WI38 (cell line): ENCODE results near the gene GPC5.

Experiments
- H3K4me3 ChIP-seq: 2 replicates; pipeline ENCODE4 v1.5.1; 2011; ENCODE audit warnings: low read depth, mild to moderate bottlenecking, control low read depth, low read length
- TF ChIP-seq, protein P1 (sequence below): IDR thresholded peaks from 2 replicates; pipeline ENCODE4 v1.5.1; 2012; ENCODE audit warnings: low read depth, mild to moderate bottlenecking, control low read depth, low read length

Gene GPC5

DNA sequence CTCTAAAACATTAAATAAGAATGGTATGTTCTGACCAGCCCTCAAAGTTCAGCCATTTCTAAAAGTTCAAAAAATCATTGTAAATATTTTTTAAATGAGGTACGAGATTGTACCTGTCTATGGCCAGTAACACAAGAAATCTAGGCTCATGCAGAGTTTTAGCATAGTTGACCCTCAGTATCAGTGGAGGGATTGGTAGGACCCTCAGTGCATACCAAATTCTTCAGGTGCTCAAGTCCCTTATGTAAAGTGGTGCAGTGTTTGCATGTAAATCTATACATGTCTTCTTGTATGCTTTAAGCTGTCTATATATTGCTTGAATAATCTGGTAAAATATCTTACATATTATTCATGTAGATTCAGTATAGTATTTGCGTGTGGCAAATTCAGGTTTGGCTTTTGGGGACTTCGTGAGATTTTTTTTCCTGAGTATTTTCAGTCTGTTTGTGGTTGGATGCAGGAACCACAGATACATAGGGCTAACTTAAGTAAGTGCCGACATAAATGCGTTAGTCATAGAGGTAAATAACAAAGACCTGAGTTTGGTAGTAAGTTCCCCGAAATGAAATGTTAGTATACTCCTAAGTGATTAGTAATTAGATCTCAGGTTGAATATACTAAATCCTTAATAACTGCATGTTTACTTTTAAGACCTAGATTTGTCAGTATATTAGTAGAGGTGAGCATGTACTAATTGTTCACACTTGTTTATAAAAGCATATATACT, 43.2 kb upstream of the GPC5 start:
- TF ChIP-seq, protein P1, sequence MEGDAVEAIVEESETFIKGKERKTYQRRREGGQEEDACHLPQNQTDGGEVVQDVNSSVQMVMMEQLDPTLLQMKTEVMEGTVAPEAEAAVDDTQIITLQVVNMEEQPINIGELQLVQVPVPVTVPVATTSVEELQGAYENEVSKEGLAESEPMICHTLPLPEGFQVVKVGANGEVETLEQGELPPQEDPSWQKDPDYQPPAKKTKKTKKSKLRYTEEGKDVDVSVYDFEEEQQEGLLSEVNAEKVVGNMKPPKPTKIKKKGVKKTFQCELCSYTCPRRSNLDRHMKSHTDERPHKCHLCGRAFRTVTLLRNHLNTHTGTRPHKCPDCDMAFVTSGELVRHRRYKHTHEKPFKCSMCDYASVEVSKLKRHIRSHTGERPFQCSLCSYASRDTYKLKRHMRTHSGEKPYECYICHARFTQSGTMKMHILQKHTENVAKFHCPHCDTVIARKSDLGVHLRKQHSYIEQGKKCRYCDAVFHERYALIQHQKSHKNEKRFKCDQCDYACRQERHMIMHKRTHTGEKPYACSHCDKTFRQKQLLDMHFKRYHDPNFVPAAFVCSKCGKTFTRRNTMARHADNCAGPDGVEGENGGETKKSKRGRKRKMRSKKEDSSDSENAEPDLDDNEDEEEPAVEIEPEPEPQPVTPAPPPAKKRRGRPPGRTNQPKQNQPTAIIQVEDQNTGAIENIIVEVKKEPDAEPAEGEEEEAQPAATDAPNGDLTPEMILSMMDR = no peak
- H3K4me3 ChIP-seq = no peak overlapping the region

DNA sequence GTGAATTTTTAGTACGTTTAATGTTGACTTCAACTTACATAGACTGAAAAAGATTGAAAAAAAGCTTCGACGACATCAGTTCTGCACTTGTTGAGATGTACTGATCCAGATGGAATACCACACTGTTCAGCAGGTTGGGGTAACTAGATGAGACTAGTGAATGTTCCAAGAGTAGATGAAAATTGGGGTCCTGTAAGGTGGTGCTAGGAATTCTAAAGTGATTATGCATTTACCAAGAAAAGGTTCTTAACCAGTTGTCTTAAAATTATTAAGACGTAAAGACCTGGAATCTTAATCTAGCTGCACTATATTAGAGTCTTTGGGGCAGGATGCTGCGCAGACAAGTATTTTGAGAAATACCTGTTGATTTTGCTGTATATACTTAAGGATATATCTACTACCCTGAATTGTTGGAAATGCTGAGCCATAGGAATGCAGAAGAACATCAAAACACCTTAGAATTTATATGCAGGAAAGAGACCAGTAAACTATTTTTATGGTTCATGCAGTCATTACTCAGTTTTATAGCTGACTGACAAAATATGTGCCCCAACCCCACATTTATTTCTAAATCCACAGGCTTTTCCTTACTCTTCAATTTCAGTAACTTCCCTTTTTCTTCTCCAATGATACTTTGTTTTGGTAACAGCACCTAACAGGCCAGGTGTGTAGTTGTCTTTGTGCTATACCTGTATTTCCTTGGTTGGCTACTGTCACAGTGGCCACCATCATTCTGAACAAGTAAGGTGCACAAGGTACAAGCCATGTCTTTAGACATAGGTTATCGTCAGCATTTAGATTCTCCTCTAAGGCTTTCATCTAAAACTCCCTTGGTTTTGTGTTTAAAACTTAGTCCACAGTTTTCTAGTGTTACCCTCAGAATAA, 42.4 kb upstream of the GPC5 start:
- TF ChIP-seq, protein P1 = no peak
- H3K4me3 ChIP-seq = no peak overlapping the region

DNA sequence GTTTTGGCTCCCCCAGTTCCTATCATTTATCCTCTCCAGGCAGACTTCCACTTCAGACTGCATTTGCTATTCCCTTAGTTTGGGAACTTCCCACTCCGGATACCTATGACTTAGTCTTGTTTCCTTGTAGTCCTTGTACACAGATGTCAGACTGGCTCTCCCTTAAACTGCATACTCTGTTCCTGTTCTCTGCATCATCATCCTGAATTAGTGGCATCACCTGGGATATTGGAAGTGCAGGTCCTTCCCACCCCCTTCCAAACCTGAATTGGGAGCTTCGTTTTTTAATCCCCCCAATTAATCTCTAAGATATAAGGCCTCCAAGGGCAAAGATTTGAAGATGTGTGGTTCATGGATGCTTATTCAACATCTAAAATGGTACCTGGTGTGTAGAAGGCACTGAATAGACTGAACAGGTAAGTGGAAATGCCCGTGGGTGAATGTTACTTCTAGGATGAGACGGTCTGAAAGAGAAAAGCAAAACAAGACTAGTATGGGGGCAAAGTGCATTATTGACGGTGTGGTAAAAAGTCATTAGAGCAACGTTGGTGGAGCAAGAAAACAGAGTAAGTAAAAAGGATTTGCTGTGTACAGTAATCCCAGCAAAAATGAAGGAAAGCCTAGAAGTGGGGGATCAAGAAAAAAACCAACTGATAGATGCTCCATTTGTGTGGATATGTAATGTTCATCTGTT, 41.4 kb upstream of the GPC5 start:
- no peak overlapping the region for H3K4me3 ChIP-seq
- TF ChIP-seq, protein P1 = no peak

DNA sequence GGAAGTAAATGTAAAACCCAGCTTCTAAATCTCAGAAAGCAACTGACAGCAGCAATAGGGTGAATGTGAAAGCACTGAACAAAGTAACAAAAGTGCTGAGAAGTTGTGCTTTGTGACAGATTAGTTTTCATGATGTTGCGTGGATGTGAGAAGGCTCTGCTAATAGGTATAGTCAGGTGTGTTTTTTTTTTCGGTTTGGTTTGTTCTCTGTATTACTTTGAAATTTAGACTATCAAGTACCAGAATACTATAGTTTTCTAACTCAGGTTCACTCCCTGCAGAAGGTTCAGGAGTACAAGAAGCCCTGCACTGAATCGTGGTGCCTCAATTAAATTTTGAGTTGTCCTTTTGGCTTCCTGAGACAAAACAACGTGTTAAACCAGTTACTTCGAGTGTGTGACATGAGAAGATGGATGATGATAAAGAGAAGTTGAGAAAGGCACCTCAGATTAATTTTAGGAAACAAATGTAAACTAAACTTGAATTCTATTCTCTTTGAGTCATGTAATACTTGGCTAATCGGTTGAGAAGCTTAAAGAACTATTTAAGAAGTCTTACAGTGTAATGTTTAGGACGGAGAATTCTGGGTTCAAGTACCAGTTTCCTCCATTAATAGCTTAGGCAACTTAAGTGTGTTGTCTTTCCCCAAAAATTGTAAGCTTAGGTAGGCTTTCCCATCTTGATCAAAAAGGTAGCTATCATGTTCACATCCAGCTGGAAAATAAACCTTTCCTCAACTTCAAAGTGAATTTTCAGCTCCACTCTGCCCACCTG, 40.6 kb upstream of the GPC5 start:
- TF ChIP-seq, protein P1 = no peak
- H3K4me3 ChIP-seq = no peak overlapping the region

DNA sequence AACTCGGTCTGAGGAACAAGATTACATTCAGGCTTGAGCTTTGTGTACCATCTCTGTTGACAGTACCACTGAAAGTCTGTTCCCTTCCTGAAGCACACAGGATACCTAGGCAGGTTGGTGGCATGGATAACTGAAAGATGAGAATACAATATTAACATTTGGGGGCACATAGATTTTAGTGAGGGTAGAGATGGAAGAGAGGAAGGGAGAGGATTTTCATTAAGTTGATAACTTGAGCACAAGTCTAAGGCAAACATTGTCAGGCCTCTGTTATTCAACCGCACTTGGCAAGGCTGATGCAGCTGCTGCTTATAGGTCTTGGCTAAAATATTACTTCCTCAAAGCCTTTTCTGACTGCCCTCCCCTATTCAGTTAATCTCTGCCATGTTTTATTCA, 40.0 kb upstream of the GPC5 start:
- H3K4me3 ChIP-seq = no peak overlapping the region
- TF ChIP-seq, protein P1 = no peak

DNA sequence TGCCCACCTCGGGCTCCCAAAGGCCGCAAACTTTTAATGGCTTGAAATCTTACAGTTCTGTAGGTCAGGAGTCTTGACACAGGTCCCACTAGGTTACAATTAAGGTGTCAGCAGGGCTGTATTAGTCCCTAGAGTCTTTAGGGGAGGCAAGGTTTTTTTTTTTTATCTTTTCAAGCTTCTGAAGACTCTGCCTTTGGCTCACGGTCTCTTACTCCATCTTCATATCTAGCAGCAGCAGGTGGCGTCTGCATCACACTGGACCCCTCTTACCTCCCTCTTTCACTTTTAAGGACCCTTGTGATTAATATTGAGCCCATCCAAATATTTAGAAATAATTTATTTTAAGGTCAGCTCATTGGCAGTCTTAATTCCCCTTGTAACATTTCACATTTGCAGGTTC, 39.3 kb upstream of the GPC5 start:
- TF ChIP-seq, protein P1 = no peak

More for the DNA sequence above, 39.3 kb upstream of the GPC5 start:
- no peak overlapping the region for H3K4me3 ChIP-seq
